Thoracic aorta (tissue), 2 donors: Measurements from ENCODE around the gene FOXJ2. TPM values are rescaled to one million over a fixed set of nuclear protein-coding genes. Genes with fewer than 3 reads are reported as not detected.

ENCODE experiments used
- ATAC-seq: fragments of 150-250 bp; one replicate; pipeline ENCODE4 v1.8.0; 2017; ENCODE audit warnings: low read depth; ENCODE audit not compliant: insufficient number of reproducible peaks, low FRiP score
- DNase-seq: peaks from one replicate; pipeline ENCODE4 v3.0.0-alpha.2; 2020; ENCODE audit warnings: low spot score
- H3K27ac ChIP-seq, 2 donors: fragments of 200-600 bp; sonication (generic); 1 replicate in 1 of 2; 2 replicates in 1 of 2; pipeline ENCODE4 v1.5.1; 2016; ENCODE audit warnings: mild to moderate bottlenecking in 2 of 2, moderate library complexity in 2 of 2
- H3K27me3 ChIP-seq: fragments of 200-600 bp; sonication (generic); replicated peaks from 2 replicates; pipeline ENCODE4 v1.6.0; 2016; ENCODE audit warnings: mild to moderate bottlenecking; ENCODE audit not compliant: insufficient read depth
- H3K36me3 ChIP-seq: fragments of 200-600 bp; sonication (generic); one replicate; pipeline ENCODE4 v1.5.1; 2016
- H3K4me1 ChIP-seq, 2 donors: fragments of 200-600 bp; sonication (generic); 1 replicate in 1 of 2; 2 replicates in 1 of 2; pipeline versions ENCODE4 v1.5.1 to v1.6.0; 2016; ENCODE audit warnings: low read depth in 2 of 2, mild to moderate bottlenecking in 1 of 2; ENCODE audit not compliant: control insufficient read depth in 1 of 2
- H3K4me3 ChIP-seq: fragments of 200-600 bp; sonication (generic); 2 replicates; pipeline ENCODE4 v1.5.1; 2016; ENCODE audit warnings: mild to moderate bottlenecking
- H3K9me3 ChIP-seq: fragments of 200-600 bp; sonication (generic); 2 replicates; pipeline ENCODE4 v1.5.1; 2016
- total RNA-seq, 2 donors: library from RNA; depleted of rRNA; stranded (reverse); fragments of >200 nt; gene quantifications; one replicate each; pipeline versions ENCODE4 v1.1.0 to v1.2.3, GENCODE V29; 2016
- TF ChIP-seq, protein P1 (sequence below): fragments of 200-600 bp; sonication (generic); IDR thresholded peaks from one replicate; pipeline ENCODE4 v1.5.1; 2019; ENCODE audit warnings: antibody characterized with exemption

FOXJ2 gene
- total RNA-seq, 2 donors from 2014 or later: 25.7 to 29.6 TPM

DNA sequence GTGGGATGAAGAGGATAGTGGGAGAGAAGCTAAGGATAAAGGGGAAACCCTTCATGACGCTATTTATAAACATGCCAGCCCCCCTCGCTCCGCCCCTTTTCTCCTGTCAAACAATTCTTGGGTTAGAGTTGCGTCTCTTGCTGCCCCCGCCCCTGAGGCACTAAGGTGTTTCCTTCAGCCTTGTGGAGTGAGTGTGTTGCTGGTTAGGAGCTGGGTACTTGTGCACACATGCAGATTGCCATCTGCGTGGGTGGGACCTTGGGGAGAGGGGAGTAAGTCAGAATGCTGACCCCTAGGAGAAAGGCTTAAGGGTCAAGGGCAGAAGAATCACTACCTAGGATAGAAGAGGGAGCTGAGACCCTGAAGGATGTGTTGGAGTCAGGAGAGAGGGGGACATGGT lies 5.4 kb downstream of the FOXJ2 start:
- no peaks in the 10 kb centered on the region for H3K27me3 ChIP-seq
- peak overlapping the region; percentile 63 for H3K4me3 ChIP-seq
- no peaks in the 10 kb centered on the region for H3K9me3 ChIP-seq
- DNase-seq (no peak), ATAC-seq (no peak)
- H3K27ac ChIP-seq: peak overlapping the region; percentile 97 to 99
- peaks cover 28% of the 10 kb centered on the region for H3K36me3 ChIP-seq
- peaks cover 48 to 58% of the 10 kb centered on the region in 2 donors for H3K4me1 ChIP-seq
- TF ChIP-seq, protein P1, sequence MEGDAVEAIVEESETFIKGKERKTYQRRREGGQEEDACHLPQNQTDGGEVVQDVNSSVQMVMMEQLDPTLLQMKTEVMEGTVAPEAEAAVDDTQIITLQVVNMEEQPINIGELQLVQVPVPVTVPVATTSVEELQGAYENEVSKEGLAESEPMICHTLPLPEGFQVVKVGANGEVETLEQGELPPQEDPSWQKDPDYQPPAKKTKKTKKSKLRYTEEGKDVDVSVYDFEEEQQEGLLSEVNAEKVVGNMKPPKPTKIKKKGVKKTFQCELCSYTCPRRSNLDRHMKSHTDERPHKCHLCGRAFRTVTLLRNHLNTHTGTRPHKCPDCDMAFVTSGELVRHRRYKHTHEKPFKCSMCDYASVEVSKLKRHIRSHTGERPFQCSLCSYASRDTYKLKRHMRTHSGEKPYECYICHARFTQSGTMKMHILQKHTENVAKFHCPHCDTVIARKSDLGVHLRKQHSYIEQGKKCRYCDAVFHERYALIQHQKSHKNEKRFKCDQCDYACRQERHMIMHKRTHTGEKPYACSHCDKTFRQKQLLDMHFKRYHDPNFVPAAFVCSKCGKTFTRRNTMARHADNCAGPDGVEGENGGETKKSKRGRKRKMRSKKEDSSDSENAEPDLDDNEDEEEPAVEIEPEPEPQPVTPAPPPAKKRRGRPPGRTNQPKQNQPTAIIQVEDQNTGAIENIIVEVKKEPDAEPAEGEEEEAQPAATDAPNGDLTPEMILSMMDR: no peak

DNA sequence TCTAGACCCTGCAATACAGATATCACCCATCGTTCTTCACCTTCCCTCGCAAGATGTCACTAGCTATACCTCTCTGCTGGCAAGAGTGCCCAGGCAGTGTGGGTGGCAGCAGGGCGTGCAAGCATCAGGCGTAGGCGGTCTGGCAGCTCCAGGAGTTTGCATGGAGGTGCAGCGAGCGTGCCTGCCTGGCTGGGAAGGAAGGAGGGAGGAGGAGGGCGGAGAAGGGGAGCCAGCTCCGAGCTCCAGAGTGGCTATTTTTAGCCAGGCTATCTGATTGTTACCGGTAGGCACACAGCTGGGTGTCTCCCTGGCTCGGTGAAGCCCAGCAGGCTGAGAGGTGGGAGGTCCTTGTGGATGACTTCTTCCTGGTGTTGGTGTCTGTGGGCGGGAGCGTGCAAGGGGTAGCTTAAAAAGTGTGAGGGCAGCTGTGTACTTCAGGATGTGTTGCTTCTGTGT lies 6.2 kb downstream of the FOXJ2 start:
- peaks cover 34% of the 10 kb centered on the region for H3K36me3 ChIP-seq
- ATAC-seq: peak; percentile 64
- no peaks in the 10 kb centered on the region for H3K9me3 ChIP-seq
- TF ChIP-seq, protein P1: no peak
- H3K27ac ChIP-seq: peak overlapping the region; percentile 97 to 99
- peak overlapping the region; percentile 63 for H3K4me3 ChIP-seq
- H3K4me1 ChIP-seq: peaks cover 48 to 56% of the 10 kb centered on the region in 2 donors
- no peak for DNase-seq
- H3K27me3 ChIP-seq: no peaks in the 10 kb centered on the region

DNA sequence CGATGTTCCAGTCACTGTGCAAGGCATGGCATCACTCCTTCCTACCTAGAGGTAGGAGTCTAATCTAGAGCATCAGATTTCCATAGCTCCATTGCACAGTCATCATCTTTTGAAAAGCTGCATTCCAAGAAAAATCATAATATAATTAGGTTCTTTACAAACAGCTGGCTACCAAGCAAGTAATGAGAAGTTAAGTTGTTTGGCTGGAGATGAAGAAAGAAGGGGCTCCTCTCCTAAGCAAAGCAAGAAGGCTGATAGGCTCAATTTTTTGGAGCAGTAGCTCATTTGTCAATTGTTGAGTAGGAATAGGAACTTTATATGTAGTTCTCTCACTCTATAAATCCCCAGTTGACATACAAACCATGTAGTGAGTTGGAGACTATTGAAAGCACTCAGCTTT lies 8.3 kb downstream of the FOXJ2 start:
- H3K9me3 ChIP-seq: no peaks in the 10 kb centered on the region
- peaks cover 53% of the 10 kb centered on the region for H3K36me3 ChIP-seq
- H3K4me1 ChIP-seq: peaks cover 33 to 36% of the 10 kb centered on the region in 2 donors
- H3K27ac ChIP-seq: no peak overlapping the region
- H3K27me3 ChIP-seq: no peaks in the 10 kb centered on the region
- DNase-seq (no peak), ATAC-seq (no peak)
- TF ChIP-seq, protein P1: no peak
- H3K4me3 ChIP-seq: no peak overlapping the region

DNA sequence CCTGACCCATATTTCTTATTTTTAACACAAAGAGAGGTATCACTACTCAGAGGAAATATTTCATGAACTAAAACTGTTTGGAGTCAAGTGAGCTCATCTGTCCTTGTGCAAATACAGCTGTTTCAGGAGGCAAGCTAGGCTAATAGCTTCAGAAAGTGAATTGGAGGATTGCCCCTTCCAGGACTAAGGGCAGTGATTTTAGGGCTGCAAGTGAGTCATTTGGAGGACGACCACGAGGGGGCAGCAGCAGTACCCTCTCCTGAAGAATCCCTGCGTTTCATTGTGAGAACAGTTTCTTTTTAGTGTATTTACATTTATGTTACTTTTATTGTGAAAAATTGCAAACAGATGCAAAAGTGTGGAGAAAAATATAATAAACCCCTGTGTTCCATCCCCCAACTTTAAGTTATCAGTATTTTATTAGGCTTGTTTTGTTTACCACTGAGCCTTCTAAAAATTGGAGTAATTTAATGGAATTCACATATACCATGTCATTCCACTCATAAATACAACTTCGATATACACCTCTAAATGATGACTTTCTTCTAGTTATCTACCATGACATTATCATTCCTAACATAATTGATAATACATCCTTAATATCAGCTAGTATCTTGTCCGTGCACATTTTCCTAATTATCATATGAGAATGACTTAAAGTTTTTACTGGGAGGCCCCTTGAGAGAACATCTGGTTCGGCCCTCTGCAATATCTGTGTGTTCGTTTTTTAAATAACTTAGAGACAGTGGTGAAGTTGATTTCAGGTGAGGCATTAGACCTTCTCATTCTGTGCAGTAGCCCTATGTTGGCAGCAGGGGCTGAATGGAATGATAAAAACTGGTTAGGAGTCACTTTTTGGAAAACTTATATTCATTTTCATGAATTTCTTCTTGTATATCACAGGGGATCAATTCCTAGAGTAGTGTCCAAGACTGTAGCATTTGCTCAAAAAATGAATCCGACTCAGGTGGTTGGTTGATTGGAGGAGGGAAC lies 13.7 kb downstream of the FOXJ2 start:
- peaks cover 88% of the 10 kb centered on the region for H3K36me3 ChIP-seq
- no peak overlapping the region for H3K4me3 ChIP-seq
- DNase-seq (no peak), ATAC-seq (no peak)
- no peaks in the 10 kb centered on the region for H3K9me3 ChIP-seq
- H3K27me3 ChIP-seq: no peaks in the 10 kb centered on the region
- no peak overlapping the region for H3K27ac ChIP-seq
- no peaks in the 10 kb centered on the region for H3K4me1 ChIP-seq
- TF ChIP-seq, protein P1: peak; percentile 81

DNA sequence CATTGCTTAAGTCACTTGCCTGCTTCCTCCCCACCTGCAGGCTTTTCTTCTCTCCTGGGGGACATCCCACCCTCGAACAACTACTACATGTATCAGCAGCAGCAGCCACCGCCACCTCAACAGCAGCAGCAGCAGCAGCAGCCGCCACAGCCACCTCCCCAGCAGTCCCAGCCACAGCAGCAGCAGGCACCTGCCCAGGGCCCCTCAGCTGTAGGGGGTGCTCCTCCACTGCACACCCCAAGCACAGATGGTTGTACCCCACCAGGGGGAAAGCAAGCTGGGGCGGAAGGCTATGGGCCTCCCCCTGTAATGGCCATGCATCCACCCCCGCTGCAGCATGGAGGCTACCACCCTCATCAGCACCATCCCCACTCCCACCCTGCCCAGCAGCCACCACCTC lies 15.3 kb downstream of the FOXJ2 start:
- Histone ChIP-seq H3K4me3 (no peak overlapping the region), H3K4me1 (no peaks in the 10 kb centered on the region), H3K27me3 (no peaks in the 10 kb centered on the region), H3K36me3 (peaks cover 84% of the 10 kb centered on the region), H3K27ac (no peak overlapping the region), H3K9me3 (no peaks in the 10 kb centered on the region)
- DNase-seq (no peak), ATAC-seq (no peak)
- TF ChIP-seq, protein P1: no peak
